Measurements from ENCODE around the gene PFKFB4.

DNA sequence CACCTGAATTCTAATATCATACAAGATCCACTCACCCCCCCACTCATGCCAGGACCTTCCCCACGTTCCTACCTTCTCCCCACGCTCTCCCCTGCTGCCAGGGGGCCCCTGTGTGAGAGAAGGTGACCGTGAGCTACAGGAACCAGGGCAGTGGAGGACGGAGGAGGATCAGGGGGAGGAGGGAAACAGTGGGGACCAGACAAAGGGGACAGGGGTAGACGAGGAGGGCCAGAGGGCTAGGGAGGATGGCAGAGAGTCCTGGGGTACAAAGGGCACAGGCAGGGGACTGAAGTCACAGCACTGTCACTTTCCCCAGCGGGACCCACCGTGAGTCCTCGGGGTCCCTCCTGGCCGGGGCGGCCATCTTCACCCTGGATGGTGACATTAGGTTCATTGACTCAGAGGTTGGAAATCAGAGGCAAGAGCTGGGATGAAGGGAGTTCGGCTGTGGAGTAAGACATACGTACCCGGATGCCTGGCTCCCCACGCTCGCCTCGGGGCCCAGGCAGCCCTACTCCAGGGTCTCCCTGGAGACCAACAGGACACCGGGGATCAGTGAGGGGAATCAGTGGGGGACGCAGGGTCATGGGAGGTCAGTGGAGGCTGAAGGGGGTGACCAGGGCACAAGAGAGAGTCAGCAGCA is 13.3 kb upstream of the PFKFB4 start:
- TF ChIP-seq POLR2A (IDR thresholded peaks at IDR 0.05) (no peak), EP300 (IDR thresholded peaks at IDR 0.05) (no peak)
- TF ChIP-seq, protein P1, sequence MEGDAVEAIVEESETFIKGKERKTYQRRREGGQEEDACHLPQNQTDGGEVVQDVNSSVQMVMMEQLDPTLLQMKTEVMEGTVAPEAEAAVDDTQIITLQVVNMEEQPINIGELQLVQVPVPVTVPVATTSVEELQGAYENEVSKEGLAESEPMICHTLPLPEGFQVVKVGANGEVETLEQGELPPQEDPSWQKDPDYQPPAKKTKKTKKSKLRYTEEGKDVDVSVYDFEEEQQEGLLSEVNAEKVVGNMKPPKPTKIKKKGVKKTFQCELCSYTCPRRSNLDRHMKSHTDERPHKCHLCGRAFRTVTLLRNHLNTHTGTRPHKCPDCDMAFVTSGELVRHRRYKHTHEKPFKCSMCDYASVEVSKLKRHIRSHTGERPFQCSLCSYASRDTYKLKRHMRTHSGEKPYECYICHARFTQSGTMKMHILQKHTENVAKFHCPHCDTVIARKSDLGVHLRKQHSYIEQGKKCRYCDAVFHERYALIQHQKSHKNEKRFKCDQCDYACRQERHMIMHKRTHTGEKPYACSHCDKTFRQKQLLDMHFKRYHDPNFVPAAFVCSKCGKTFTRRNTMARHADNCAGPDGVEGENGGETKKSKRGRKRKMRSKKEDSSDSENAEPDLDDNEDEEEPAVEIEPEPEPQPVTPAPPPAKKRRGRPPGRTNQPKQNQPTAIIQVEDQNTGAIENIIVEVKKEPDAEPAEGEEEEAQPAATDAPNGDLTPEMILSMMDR (IDR thresholded peaks at IDR 0.05), result no peak

All from sigmoid colon (tissue), 4 donors.